OCI-LY1 (cell line): ENCODE results near the gene ACAD10.
"Not testable (repeated sequence)": the region's sequence is repeated elsewhere in the genome, so short reads cannot be mapped to it uniquely, and the experiment has no call there.

Source experiments
- H2AFZ ChIP-seq: fragments of 200-600 bp; sonication (generic), shearing (Covaris generic); 2 replicates; pipeline ENCODE4 v1.6.0; 2014; ENCODE audit warnings: antibody characterized with exemption, mild to moderate bottlenecking, low read length
- H3F3A ChIP-seq: fragments of 200-600 bp; sonication (generic), shearing (Covaris generic); 2 replicates; pipeline ENCODE4 v1.6.0; 2014; ENCODE audit warnings: mild to moderate bottlenecking, antibody characterized with exemption, low read length, moderate library complexity; ENCODE audit not compliant: insufficient read depth
- H3K27ac ChIP-seq: fragments of 200-600 bp; sonication (generic); 2 replicates; pipeline ENCODE4 v1.5.1; 2014; ENCODE audit warnings: low read length, mixed run types, mild to moderate bottlenecking, low read depth; ENCODE audit not compliant: poor library complexity, severe bottlenecking
- H3K27me3 ChIP-seq: fragments of 200-600 bp; sonication (generic); 2 replicates; pipeline ENCODE4 v1.6.0; 2014; ENCODE audit warnings: antibody characterized with exemption, mild to moderate bottlenecking, low read length, moderate library complexity; ENCODE audit not compliant: insufficient read depth
- H3K36me3 ChIP-seq: fragments of 200-600 bp; sonication (generic); 2 replicates; pipeline ENCODE4 v1.6.1; 2014; ENCODE audit warnings: mild to moderate bottlenecking, antibody characterized with exemption, low read length, moderate library complexity, mixed read lengths; ENCODE audit not compliant: insufficient read depth
- H3K4me1 ChIP-seq: fragments of 200-600 bp; sonication (generic); 2 replicates; pipeline ENCODE4 v1.5.1; 2014; ENCODE audit warnings: mild to moderate bottlenecking, low read length, moderate library complexity; ENCODE audit not compliant: insufficient read depth, severe bottlenecking
- H3K4me2 ChIP-seq: fragments of 200-600 bp; sonication (generic), shearing (Covaris generic); 2 replicates; pipeline ENCODE4 v1.6.1; 2014; ENCODE audit warnings: low read length
- H3K4me3 ChIP-seq: fragments of 200-600 bp; sonication (generic); 2 replicates; pipeline ENCODE4 v1.5.1; 2014; ENCODE audit warnings: low read length, low read depth, mild to moderate bottlenecking, mixed read lengths; ENCODE audit not compliant: poor library complexity, severe bottlenecking
- H3K79me2 ChIP-seq: fragments of 200-600 bp; shearing (Covaris generic); 2 replicates; pipeline ENCODE4 v1.6.1; 2016; ENCODE audit warnings: mixed run types, low read length, mixed read lengths; ENCODE audit not compliant: insufficient read depth
- H3K9ac ChIP-seq: fragments of 200-600 bp; sonication (generic), shearing (Covaris generic); 2 replicates; pipeline ENCODE4 v1.6.1; 2014; ENCODE audit warnings: mild to moderate bottlenecking, low read length, mixed read lengths
- H3K9me2 ChIP-seq: fragments of 200-600 bp; sonication (generic), shearing (Covaris generic); 2 replicates; pipeline ENCODE4 v1.6.1; 2014; ENCODE audit warnings: low read depth, mild to moderate bottlenecking, low read length, mixed read lengths
- H3K9me3 ChIP-seq: fragments of 200-600 bp; shearing (Covaris generic); 2 replicates; pipeline ENCODE4 v1.6.1; 2014; ENCODE audit warnings: low read length, mixed read lengths
- H4K20me1 ChIP-seq: fragments of 200-600 bp; sonication (generic), shearing (Covaris generic); 2 replicates; pipeline ENCODE4 v1.6.0; 2016; ENCODE audit warnings: mild to moderate bottlenecking, low read length; ENCODE audit not compliant: insufficient read depth
- CTCF ChIP-seq: fragments of 200-600 bp; sonication (generic), shearing (Covaris generic); IDR thresholded peaks from 2 replicates; pipeline ENCODE4 v1.5.1; 2017; ENCODE audit warnings: mild to moderate bottlenecking, antibody characterized with exemption, low read length, moderate library complexity, mixed read lengths
- EZH2 ChIP-seq: fragments of 200-600 bp; sonication (generic), shearing (Covaris generic); IDR thresholded peaks from 2 replicates; pipeline ENCODE4 v1.8.0; 2017; ENCODE audit warnings: borderline replicate concordance, mixed run types, mild to moderate bottlenecking, antibody characterized with exemption, low read length, moderate library complexity, mixed read lengths

Gene ACAD10

GRCh38 chr12:111761099-111761498, 75.2 kb downstream of the ACAD10 start:
- Histone ChIP-seq H3K9me3 (no peaks in the 10 kb centered on the region), H3K79me2 (no peaks in the 10 kb centered on the region), H3K4me3 (no peak overlapping the region), H3K27ac (no peak overlapping the region), H3F3A (no peaks in the 10 kb centered on the region), H2AFZ (no peak overlapping the region), H3K4me1 (peaks cover 36% of the 10 kb centered on the region), H3K4me2 (0 out of 2 replicates have a peak overlapping the region, but pooled peaks have one; percentile 1), H3K9ac (no peak overlapping the region), H4K20me1 (no peaks in the 10 kb centered on the region), H3K36me3 (no peaks in the 10 kb centered on the region), H3K27me3 (no peaks in the 10 kb centered on the region), H3K9me2 (no peaks in the 10 kb centered on the region)
- no peak for TF ChIP-seq EZH2
- TF ChIP-seq CTCF, result no peak

GRCh38 chr12:111761706-111762105, 75.9 kb downstream of the ACAD10 start:
- Histone ChIP-seq H4K20me1 (no peaks in the 10 kb centered on the region), H3K27me3 (no peaks in the 10 kb centered on the region), H3K4me3 (no peak overlapping the region), H3K4me1 (peaks cover 42% of the 10 kb centered on the region), H3K9ac (no peak overlapping the region), H3K4me2 (peak overlapping the region; percentile 1; the same call in 1 of the 2 replicates), H2AFZ (no peak overlapping the region), H3K9me3 (no peaks in the 10 kb centered on the region), H3F3A (no peaks in the 10 kb centered on the region), H3K9me2 (no peaks in the 10 kb centered on the region), H3K79me2 (no peaks in the 10 kb centered on the region), H3K36me3 (no peaks in the 10 kb centered on the region), H3K27ac (peak overlapping the region; percentile 6)
- no peak for TF ChIP-seq EZH2
- TF ChIP-seq CTCF, result no peak

- H3K27me3 ChIP-seq, H3K4me2 ChIP-seq, H2AFZ ChIP-seq, H3K9me2 ChIP-seq, H3K9ac ChIP-seq, H3K9me3 ChIP-seq, H3K27ac ChIP-seq, H4K20me1 ChIP-seq, H3K36me3 ChIP-seq, H3K79me2 ChIP-seq, H3K4me3 ChIP-seq, H3F3A ChIP-seq: not testable (repeated sequence)
- H3K4me1 ChIP-seq, result peaks cover 29% of the 10 kb centered on the region
These were observed 77.7 kb downstream of the ACAD10 start for GRCh38 chr12:111763552-111763951.

GRCh38 chr12:111764120-111764821, 78.4 kb downstream of the ACAD10 start:
- H3K9me2 ChIP-seq, result no peaks in the 10 kb centered on the region
- H3K27ac ChIP-seq, result no peak overlapping the region
- peaks cover 29% of the 10 kb centered on the region for H3K4me1 ChIP-seq

More at GRCh38 chr12:111764120-111764821, 78.4 kb downstream of the ACAD10 start:
- Histone ChIP-seq H3K4me3 (no peak overlapping the region), H3K9me3 (no peaks in the 10 kb centered on the region), H2AFZ (no peak overlapping the region), H3K36me3 (no peaks in the 10 kb centered on the region), H4K20me1 (no peaks in the 10 kb centered on the region), H3K79me2 (no peaks in the 10 kb centered on the region), H3K9ac (no peak overlapping the region), H3F3A (0 out of 2 replicates have a peak, but pooled peaks cover 3% of the 10 kb centered on the region), H3K27me3 (no peaks in the 10 kb centered on the region), H3K4me2 (no peak overlapping the region)
- TF ChIP-seq EZH2 (no peak), CTCF (no peak)
